ENCODE data around the gene RALGPS1.

GRCh38 chr9:127089631-127090081, 175.1 kb downstream of the RALGPS1 start:
- no peak for TF ChIP-seq SP1 (CRISPR knock-in tag; conservative IDR thresholded peaks at IDR 0.05)
- no peak for TF ChIP-seq CTCF (IDR thresholded peaks at IDR 0.05)
- no peak for TF ChIP-seq ATF6 (CRISPR knock-in tag; IDR thresholded peaks at IDR 0.05)
- no peak for TF ChIP-seq ATF1 (CRISPR knock-in tag; IDR thresholded peaks at IDR 0.05)
- TF ChIP-seq GABPB1 (CRISPR knock-in tag; IDR thresholded peaks at IDR 0.05), result no peak
